ENCODE results near the gene DNM2.
A peak's percentile ranks its signal among the peaks of the same experiment; 100 is the strongest.
"Not testable (repeated sequence)": the region's sequence is repeated elsewhere in the genome, so short reads cannot be mapped to it uniquely, and the experiment has no call there.

The DNM2 gene

DNA sequence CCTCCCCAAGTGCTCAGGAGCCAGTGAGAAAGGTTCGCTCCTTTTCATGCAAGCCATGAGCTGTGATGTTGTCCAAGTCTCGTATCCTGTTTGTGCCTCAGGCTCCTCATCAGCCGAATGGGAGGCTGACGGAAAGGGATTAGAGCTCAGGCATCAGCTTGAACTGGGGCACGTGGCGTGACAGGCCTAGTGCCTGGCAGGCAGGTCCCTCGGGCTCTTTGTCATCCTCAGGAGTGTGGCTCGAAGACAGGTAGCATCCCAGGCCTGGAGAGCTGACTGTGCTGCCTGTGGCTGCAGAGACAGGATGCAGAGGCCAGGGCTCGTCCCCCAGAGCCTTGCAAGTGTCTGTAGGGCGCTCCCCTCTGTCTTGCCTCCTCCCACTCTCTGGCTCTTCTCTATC lies 38.5 kb downstream of the DNM2 start:
- DNase-seq, result no peak

DNA sequence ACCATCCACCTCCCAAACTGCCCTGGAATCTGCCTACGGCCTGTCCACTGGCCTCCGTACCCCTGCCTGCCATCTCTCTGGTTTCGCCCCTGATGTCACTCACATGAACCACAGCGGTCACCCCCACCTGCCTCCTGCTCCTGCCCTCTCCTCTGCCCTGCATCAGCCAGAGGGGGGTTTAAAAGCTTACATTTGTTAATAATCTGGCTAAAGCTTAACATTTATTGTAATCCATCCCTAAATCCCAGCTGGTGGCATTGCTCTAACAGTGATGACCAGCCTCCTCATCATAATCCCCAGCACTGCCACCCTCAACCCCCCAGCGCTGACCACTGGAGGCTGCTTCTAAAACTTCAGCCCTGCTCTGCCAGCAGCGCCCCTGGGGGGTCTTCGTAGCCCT lies 38.9 kb downstream of the DNM2 start:
- no peak for DNase-seq

DNA sequence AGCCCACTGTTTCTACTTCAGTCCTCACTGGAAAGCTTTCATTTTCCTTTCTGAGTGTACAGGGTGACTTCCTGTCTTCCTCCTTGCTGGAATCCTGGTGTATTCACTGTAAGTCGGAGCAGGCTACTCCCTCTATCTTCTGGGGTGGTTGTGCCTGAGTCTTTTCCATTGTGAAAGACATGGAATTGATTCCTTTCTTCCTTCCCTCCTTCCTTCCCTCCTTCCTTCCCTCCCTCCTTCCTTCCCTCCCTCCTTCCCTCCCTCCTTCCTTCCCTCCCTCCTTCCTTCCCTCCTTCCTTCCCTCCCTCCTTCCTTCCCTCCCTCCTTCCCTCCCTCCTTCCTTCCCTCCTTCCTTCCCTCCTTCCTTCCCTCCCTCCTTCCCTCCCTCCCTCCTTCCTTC lies 40.2 kb downstream of the DNM2 start:
- DNase-seq, result not testable (repeated sequence)

DNA sequence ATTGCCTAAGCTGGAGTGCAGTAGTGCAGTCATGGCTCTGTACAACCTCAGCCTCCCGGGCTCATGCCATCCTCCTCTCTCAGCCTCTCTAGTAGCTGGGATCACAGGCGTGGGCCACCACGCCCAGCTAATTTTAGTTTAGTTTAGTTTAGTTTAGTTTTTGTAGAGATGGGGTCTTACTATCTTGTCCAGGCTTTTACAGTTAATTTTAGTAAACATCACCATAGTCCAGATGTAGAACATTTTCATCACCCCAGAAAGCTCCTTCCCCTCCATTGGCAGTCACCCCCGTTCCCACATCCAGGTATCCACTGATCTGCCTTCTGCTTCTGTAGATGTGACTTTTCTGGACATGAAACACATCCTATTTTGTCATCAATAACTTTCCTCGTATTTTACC lies 41.1 kb downstream of the DNM2 start:
- no peak for DNase-seq

DNA sequence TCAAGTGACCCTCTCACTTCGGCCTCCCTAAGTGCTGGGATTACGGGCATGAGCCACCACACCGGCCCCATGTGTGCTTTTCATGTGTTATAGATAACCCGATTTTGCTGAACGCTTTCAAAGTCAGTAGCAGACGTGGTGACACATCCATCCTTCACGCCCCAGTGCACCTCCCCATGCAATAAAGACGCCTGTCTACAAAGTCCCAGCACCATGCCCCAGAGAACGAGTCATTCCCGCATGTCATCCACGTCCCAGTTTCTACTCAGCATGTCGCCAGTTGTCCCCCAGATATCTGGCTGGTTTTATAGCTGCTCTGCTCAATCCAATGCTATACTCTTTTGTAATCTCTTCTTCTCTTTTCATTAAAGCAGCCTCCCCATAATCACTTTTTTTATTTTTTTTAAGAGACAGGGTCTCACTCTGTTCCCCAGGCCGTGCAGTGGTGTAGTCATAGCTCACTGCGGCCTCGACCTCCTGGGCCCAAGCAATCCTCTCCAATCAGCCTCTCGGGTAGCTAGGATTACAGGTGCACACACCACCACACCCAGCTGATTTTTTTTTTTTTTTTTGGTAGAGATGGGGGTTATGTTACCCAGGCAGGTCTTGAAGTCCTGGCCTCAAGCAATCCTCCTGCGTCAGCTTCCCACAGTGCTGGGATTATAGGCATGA lies 42.5 kb downstream of the DNM2 start:
- DNase-seq, result no peak

DNA sequence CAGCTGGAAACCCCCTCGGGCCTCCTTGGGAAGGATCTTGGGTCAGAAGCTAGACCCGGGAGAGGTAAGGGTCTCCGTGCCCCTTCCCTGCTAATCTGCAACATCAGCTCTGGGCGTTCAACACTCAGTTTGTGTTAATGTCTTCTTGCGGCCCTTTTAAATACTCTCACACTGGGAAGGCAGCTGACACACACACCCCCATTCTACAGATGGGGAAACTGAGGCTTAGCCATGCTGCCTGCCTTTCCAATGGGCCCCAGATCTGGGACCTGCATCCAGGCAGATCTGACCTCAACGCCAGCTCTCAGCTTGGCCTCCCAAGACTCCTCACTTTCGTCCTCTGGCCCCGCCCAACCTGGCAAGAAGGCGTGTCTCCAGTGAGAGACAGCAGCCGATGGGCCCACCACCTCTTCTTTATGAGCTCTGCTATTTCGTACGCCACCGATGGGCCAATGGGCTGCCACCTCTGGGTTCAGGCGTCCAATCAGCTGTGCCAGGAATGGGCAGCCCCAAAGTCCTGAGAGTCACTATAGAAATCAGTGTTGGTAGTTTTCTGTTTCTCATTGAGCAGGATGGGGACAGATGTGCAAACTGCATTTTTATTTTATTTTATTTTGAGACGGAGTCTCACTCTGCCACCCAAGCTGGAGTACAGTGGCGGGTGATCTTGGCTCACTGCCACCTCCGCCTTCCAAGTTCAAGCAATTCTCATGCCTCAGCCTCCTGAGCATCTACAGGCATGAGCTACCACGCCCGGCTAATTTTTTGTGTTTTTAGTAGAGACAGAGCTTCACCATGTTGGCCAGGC lies 43.8 kb downstream of the DNM2 start:
- DNase-seq, result no peak

DNA sequence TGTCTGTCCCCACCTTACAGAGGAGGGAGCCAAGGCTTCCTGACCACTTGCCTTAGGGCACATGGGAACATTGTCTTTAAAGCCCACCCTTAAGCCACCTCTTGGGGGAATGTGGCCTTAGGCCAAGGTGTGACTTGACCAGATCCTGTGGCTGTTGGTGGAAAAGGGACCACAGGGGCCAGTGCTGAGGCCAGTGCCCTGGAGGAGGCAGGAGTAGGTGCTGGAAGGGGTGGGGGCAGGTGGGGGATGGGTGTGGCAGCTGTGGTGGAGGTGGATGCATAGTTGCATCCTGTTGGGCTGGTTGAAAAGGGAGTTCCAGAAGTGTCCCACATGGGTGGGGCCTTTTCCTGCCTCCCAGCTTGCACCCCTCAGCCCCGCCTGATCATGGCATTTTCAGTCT lies 44.8 kb downstream of the DNM2 start:
- no peak for DNase-seq

DNA sequence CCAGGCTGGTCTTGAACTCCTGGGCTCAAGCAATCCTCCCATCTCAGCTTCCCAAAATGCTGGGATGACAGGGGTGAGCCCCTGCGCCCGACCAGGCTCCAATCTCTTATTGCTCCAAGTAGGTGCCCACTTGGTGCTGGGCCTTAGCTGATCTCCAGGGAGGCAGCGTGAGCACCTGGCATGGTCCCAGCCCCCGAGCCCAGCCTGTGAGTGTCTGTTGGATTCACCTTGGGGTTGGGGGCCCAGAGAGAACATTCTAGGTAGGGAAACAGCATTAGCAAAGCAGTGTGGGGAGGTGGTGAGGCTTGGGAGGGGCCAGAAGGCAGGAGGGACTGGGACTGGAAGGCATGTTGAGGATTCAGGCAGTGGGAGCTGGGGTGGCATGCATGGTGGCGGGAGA lies 45.5 kb downstream of the DNM2 start:
- DNase-seq, result no peak

DNA sequence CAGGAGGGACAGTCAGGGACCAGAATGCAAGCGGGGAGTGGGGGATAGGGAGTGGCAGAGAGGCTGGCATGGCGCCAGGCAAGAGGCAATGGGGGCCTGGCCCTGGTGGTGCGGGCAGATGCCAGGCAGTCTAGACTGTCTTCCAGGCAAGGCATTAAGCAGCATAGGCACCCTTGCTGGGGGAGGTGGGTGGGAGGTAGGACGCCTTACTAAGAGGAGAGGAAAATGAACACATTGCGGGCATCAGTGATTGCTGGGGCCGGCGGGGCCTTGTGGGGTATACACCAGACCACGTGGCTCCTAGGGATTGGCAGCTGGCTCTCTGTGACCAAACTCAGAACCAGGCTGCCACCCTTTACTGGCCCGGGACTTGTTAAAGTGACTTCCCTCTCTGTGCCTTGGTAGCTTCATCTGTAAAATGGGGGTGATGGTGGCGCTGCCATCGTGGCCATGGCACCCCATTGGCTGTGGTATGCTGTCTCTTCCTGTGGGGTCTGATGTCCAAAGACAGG lies 46.0 kb downstream of the DNM2 start:
- no peak for DNase-seq

DNA sequence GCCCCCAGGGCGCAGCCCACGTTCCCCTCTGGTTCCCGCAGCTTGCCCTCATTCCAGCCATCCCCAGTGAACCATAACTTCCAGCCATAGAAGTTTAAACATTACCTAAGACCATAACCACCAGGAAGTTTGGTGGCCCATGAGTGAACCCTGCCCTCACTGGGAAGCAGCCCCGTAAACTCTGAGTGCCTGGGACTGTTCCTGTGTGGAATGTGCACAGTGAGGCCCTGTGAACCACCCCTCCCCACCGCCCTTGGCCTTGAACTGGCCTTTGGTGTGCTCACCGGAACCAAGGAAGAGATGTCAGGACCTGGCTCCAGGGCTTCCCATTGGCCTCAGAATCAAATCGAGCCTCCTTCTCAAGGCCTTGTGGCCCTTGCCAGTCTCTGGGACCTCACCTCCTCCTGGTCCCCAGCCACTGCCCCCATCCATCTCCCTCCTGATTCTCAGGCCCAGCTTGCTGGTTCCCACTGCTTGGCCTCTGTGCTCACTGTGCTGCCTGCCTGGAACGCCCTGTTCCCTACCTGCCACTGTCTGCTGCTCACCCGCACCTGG lies 46.5 kb downstream of the DNM2 start:
- DNase-seq, result no peak

DNA sequence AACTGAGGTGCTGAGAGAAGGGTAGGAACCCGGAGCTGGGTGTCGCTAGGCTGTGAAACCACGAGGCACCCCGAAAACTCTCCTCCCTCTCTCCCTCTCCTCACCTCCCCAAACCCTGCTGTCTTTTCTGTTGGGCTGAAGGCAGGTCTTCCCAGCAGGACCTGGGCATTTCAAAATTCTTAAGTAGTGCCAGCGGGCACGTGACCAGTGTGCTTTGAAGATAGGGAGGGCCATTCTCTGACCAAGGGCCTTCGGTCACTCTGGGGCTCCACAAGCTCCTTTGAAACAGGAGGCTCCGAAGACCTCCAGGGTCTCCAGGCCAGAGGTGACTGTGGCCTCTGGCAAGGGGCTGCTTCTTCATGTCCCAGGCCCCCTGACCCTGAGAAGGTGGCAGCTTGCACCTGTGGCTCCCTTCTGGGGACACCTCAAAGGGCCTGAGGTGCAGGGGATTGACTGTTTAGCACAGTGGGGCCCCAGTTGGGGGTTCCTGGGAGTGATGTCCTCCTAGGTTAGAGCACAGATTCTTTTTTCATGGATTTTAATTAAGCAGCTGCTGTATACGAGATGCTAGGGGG lies 48.3 kb downstream of the DNM2 start:
- DNase-seq, result no peak

DNA sequence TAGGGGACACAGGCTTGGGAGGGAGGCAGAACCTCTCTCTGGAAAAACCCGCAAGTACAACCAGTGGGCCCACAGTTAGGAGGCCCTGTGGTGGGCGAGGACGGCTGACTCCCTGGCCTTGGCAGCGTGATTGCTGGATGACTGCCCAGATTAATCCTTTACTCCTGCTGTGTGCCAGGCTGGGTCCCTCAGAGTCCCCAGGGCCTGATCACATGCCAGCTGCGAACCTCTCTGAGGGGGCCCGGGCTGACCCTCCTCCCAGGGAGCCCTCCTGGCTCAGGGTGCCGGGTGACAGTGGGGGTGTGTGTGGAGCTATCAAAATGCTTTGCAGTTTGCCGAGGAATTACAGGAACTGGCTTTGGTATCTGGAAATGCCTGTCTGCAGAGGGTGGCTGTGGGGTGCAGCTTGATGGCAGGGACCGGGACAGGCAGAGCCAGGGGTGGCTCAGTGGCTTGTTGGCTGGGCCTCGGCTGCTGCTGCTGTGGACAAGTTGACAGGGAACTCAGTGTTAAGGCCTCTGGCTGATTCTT lies 48.9 kb downstream of the DNM2 start:
- DNase-seq, result no peak

DNA sequence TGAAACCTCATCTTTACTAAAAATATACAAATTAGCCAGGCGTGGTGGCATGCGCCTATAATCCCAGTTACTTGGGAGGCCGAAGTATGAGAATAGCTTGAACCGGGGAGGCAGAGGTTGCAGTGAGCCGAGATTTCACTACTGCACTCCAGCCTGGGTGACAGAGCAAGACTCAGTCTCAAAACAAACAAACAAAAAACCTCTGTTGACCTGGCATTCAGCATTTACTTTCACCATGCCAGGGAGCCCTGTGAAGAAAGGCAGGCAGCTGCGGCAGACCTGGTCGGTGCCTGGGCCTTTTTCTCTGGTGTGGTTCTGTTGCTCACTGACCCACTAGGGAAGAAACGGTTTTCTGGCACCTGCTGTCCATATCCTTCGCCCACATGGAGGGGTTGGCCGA lies 49.8 kb downstream of the DNM2 start:
- DNase-seq, result no peak

DNA sequence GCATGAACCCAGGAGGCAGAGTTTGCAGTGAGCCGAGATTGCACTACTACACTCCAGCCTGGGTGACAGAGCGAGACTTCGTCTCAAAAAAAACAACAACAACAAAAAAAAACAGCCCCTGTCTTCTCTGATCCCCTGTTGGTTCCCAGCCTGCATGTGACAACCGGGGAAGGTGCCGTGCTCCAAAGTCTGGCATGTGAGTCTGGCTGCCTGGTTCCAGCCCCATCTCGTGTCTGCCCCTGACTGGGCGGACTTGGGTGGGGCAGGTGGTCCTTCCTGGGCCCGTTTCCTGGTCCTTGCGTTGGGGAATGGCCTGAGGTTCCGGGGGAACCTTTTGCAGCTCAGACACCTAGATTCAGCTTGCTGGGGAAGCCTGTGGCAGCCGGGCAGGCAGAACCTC lies 50.5 kb downstream of the DNM2 start:
- DNase-seq, result no peak

DNA sequence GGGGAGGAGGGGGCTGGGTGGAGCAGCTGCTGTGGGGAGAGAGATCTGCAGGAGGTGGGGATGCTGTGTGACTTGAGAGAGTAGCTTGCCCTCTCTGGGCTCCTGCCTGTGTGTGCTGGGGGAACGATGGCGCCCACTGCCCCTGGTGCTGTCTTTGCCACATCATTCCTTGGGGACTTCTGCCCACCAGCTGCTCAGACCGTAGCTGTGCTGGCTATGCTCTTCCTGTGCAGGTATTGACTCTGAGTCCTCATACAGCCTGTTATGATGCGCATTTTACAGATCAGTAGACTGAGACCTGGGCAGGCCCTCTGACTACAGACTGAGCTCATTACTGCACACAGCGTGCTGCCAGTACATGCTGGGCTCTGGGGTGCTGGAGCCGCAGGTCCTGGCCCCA lies 51.1 kb downstream of the DNM2 start:
- no peak for DNase-seq

DNA sequence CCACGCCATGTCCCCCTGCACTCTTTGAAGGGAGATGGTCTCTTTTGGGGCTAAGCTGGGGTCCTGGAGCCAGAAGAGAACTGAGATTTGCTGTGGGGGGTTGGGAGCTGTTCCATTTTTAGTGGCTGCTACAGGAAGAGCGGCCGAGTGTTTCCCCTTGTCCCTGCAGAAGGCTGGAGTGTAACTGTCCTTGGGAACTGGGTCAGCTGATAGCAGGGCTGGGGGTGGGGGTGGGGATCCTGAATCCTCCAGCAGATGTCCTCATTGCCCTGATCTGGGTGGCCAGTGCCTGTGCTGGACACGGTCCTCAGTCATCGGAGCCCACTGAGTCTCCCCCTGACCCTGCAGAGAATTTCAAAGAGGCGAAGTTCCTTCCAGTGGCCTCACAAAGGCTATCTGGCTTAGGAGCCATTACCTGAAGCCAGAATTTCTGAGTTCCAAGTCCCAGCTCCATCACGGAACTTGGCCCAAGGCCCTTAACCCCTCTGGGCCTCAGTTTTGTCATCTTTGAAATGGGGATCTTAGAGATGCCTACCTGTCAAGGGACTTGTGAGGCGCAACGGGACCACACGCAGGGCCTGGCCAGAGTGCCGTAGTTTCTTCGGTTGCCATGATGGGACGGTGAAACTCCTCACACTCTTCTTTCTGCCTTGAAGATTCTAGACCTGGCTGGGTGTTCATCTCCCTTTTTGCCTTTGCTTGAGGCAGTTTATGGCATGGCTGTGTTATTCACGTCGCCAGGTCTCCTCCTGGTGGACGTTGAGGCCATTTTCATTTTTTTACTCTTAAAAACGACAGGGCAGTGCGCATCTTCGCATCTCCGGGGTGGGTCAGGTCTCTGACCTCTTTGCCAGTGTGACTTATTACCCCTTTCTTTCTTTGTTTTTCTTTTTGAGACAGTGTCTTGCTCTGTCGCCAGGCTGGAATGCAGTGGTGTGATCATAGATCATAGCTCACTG lies 51.9 kb downstream of the DNM2 start:
- DNase-seq, result no peak

DNA sequence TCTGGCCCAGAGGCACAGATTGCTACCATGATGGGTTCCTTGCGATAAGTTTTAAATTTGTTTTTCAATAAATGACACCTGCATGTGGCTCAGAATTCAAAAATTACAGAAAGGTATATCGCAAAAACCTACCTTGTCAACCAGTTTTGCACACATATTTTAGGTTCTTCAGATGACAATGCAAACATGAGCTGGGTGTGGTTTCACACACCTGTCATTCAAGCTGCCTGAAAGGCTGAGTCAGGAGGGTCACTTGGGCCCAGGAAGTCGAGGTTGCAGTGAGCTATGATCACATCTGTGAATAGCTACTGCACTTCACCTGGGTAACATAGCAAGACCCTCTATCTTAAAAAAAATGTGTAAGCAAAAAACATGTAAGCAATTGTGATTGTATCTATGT lies 56.1 kb downstream of the DNM2 start:
- no peak for DNase-seq

DNA sequence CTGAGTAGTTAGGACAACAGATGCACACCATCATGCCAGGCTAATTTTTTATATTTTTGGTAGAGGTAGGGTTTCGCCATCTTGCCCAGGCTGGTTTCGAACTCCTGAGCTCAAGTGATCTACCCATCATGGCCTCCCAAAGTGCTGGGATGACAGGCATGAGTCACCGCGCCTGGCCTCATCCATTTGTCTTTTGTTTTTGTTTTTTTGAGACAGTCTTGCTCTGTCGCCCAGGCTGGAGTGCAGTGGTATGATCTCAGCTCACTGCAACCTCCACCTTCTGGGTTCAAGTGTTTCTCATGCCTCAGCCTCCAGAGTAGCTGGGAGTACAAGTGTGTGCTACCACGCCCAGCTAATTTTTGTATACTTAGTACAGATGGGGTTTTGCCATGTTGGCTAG lies 57.0 kb downstream of the DNM2 start:
- DNase-seq, result no peak

DNA sequence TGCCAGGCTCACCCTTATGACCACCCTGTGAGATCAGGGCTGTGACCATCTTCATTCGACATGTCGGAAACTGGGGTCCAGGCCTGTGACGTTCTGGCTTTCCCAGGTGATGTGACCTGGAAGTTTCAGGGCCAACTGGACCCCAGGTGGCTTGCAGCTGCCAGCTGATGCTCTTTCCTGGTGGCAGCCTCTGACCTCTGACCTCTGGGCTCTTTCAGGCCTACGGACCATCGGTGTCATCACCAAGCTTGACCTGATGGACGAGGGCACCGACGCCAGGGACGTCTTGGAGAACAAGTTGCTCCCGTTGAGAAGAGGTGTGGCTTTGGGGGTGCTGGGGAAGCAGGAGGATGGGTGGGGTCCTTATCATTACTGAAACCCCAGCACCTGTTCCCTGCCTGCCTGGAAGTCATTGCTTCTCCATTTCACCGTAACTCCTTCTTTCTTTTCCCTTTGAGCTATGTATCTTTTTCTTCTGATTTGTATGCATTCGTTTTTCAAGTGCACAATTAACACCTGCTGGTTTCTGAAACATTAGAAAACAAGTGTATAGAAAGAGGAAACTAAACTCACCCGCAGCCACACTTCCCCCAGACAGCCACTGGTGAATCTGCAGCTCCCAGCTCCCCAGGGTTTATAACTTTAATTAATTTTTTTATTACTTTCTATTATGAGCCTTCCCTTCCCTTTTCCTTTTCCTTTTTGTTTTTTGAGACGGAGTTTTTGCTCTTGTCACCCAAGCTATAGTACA lies 59.2 kb downstream of the DNM2 start:
- DNase-seq, result no peak

DNA sequence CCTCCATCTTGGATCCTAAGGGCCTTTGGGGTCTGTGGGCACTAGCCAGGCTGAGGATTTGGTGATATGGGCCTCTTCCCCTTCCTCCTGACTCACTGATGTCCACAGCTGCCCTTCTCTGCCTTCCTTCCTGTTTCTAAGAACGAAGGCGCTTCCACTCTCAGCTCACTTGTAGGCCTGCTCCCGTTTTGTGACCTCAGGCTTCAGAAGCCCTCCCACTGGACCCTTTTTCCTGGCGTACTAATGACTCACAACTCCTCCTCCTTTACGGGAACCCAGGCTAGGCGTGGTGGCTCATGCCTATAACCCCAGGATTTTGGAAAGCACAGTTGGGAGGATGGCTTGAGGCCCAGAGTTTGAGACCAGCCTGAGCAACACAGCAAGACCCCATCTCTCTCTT lies 62.5 kb downstream of the DNM2 start:
- DNase-seq, result peak; percentile 41

DNA sequence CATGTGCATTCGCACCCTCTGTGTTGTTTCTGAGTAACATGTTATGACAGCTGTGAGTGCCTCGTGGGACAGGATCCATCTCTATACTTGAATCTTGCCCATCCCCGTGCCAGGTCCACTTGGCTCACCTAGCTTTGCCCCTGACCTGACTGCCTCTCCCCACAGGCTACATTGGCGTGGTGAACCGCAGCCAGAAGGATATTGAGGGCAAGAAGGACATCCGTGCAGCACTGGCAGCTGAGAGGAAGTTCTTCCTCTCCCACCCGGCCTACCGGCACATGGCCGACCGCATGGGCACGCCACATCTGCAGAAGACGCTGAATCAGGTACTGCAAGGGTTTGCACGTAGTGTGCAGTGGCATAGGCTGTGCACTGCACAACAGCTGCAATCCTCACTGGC lies 64.9 kb downstream of the DNM2 start:
- DNase-seq, result no peak

DNA sequence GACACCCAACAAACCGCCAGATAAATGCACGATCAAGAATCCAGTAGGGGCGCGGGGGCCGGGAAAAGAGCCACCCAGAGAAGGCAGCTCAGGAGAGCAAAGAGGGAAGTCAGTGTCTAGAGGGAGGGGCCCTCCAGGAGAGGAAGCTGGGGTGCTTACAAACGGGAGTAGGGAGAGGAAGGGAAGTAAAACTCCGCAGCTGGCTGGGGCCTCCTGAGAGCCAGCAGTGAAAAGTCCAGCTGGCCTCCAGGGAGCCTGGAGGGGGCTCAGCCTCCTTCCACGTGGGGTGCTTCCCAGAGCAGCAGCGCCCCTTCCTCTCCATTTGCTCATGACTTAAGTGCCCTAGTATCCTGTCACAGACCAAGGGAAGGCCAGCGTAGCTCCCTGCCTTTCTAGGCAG lies 66.4 kb downstream of the DNM2 start:
- DNase-seq, result peak; percentile 29

Measured in SIG-M5 (cell line).